HUES6 (cell line): ENCODE measurements around the gene PELO.

ENCODE experiments used
- H3K27ac ChIP-seq: 2 replicates; pipeline ENCODE4 v1.7.0; 2013; ENCODE audit warnings: low read depth, mild to moderate bottlenecking, low read length, inconsistent platforms
- H3K27me3 ChIP-seq: 2 replicates; pipeline ENCODE4 v1.6.1; 2013; ENCODE audit warnings: low read length; ENCODE audit not compliant: control insufficient read depth, insufficient read depth
- H3K36me3 ChIP-seq: 2 replicates; pipeline ENCODE4 v1.6.1; 2013; ENCODE audit warnings: low read length; ENCODE audit not compliant: control insufficient read depth, insufficient read depth
- H3K4me1 ChIP-seq: 2 replicates; pipeline ENCODE4 v1.6.1; 2013; ENCODE audit warnings: low read length; ENCODE audit not compliant: control insufficient read depth, insufficient read depth
- H3K4me3 ChIP-seq: 2 replicates; pipeline ENCODE4 v1.5.1; 2013; ENCODE audit warnings: low read depth, low read length
- H3K9ac ChIP-seq: one replicate; pipeline ENCODE4 v1.6.1; 2013; ENCODE audit warnings: mild to moderate bottlenecking, low read length
- H3K9me3 ChIP-seq: 2 replicates; pipeline ENCODE4 v1.6.1; 2013; ENCODE audit warnings: low read depth, low read length; ENCODE audit not compliant: control insufficient read depth, insufficient read depth

Gene PELO

DNA sequence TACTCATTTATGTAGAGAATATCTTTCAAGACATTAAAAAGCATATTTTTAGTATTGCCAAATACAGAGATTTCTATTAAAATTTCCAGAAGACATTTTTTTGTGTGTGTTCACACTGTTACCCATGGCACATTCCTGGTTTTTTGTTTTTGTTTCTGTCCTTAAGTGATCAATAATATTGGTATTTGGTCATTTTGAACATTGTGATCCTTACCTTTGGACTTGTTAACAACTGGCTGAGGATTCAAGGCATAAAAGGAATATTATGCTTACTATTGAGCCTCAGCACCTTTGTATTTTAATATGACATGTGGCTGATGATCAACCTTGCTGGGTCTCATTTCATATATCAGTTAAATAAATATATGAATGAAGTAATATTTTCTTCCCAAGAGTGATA lies 41.9 kb downstream of the PELO start:
- Histone ChIP-seq H3K36me3 (no peaks in the 10 kb centered on the region), H3K27me3 (no peaks in the 10 kb centered on the region), H3K27ac (no peak overlapping the region), H3K4me3 (no peak overlapping the region), H3K4me1 (no peaks in the 10 kb centered on the region), H3K9ac (no peak overlapping the region), H3K9me3 (peaks cover 4% of the 10 kb centered on the region; the same call in 1 of the 2 replicates)

- Histone ChIP-seq H3K9ac (no peak overlapping the region), H3K9me3 (peaks cover 4% of the 10 kb centered on the region; the same call in 1 of the 2 replicates), H3K4me3 (no peak overlapping the region), H3K36me3 (no peaks in the 10 kb centered on the region), H3K27me3 (no peaks in the 10 kb centered on the region), H3K4me1 (no peaks in the 10 kb centered on the region), H3K27ac (no peak overlapping the region)
These were observed 42.9 kb downstream of the PELO start for GRCh38 chr5:52830650-52831049.

DNA sequence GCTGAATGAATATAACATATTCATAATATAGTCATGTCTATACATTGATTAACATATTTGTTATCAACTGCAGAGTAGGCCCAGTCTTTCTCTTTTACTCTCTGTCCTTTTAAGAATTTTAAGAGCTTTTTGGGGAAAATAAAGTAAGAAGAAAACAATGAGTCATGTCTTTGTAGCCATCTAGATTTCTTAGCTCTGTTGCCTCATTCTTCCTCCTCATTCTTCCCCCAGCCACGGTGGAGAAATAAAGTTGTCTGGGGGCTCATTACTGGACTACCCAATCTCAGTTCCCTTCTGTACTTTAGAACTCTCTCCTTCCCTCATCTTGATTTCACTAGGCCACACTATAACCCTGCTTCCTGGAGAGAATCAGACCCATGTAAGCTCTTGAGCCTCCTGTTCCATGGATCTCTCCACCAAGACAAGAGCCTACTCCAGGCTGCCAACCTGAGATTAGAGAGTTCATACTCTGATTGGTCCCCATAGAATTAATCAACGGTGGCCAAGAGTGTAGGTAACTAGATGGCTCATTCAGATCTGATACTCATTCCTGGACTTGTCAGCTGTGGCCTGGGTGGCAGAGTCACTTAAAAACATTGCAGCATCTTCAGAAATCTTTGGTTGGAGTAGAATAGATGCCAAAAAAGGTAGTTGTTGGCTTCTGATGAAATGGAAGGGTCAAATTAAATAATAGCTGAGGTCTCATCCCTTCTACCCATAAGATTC lies 44.2 kb downstream of the PELO start:
- Histone ChIP-seq H3K27me3 (no peaks in the 10 kb centered on the region), H3K36me3 (no peaks in the 10 kb centered on the region), H3K27ac (no peak overlapping the region), H3K4me3 (no peak overlapping the region), H3K4me1 (no peaks in the 10 kb centered on the region), H3K9me3 (peaks cover 4% of the 10 kb centered on the region; the same call in 1 of the 2 replicates), H3K9ac (no peak overlapping the region)

- H3K36me3 ChIP-seq = no peaks in the 10 kb centered on the region
- H3K27me3 ChIP-seq = no peaks in the 10 kb centered on the region
- no peaks in the 10 kb centered on the region for H3K4me1 ChIP-seq
- no peak overlapping the region for H3K27ac ChIP-seq
- H3K9ac ChIP-seq = no peak overlapping the region
- H3K9me3 ChIP-seq = no peaks in the 10 kb centered on the region
- no peak overlapping the region for H3K4me3 ChIP-seq
These were observed 46.6 kb downstream of the PELO start for GRCh38 chr5:52834320-52834719.

- Histone ChIP-seq H3K27me3 (no peaks in the 10 kb centered on the region), H3K9me3 (no peaks in the 10 kb centered on the region), H3K4me1 (no peaks in the 10 kb centered on the region), H3K27ac (no peak overlapping the region), H3K9ac (no peak overlapping the region), H3K36me3 (no peaks in the 10 kb centered on the region), H3K4me3 (no peak overlapping the region)
These were observed 49.4 kb downstream of the PELO start for GRCh38 chr5:52837068-52837467.
